Testis (tissue), 2 donors: ENCODE data around the gene SYPL1.

Experiments
- POLR2A ChIP-seq: fragments of 450-650 bp; IDR thresholded peaks from one replicate; pipeline ENCODE4 v1.6.1; 2017; ENCODE audit warnings: antibody characterized with exemption, mild to moderate bottlenecking, moderate library complexity
- TF ChIP-seq, protein P1 (sequence below), 3 experiments: fragments of 450-650 bp in 2 of 3; fragments of 200-600 bp in 1 of 3; sonication (generic) in 1 of 3; IDR thresholded peaks; one replicate each; pipeline ENCODE4 v1.5.1; 2016 to 2019; ENCODE audit warnings: antibody characterized with exemption in 3 of 3, mild to moderate bottlenecking in 2 of 3, moderate library complexity in 1 of 3

- TF ChIP-seq, protein P1, sequence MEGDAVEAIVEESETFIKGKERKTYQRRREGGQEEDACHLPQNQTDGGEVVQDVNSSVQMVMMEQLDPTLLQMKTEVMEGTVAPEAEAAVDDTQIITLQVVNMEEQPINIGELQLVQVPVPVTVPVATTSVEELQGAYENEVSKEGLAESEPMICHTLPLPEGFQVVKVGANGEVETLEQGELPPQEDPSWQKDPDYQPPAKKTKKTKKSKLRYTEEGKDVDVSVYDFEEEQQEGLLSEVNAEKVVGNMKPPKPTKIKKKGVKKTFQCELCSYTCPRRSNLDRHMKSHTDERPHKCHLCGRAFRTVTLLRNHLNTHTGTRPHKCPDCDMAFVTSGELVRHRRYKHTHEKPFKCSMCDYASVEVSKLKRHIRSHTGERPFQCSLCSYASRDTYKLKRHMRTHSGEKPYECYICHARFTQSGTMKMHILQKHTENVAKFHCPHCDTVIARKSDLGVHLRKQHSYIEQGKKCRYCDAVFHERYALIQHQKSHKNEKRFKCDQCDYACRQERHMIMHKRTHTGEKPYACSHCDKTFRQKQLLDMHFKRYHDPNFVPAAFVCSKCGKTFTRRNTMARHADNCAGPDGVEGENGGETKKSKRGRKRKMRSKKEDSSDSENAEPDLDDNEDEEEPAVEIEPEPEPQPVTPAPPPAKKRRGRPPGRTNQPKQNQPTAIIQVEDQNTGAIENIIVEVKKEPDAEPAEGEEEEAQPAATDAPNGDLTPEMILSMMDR (IDR thresholded peaks at IDR 0.05) = no peak
- no peak for TF ChIP-seq POLR2A
Measured at GRCh38 chr7:106142136-106142535, 30.0 kb upstream of the SYPL1 start.
